HEK293 (cell line): ENCODE results near the gene SVOP.
A peak's percentile ranks its signal among the peaks of the same experiment; 100 is the strongest.

Source experiments
- CTCF ChIA-PET: fragments of 350-600 bp; formaldehyde crosslinking; extraction: SDS; loops from one replicate; lab custom pipeline; 2021; ENCODE audit warnings: antibody characterized with exemption; lab: Yijun Ruan, JAX
- POLR2A ChIA-PET: fragments of 300-600 bp; formaldehyde crosslinking; extraction: SDS; loops from one replicate; lab custom pipeline; 2020; ENCODE audit warnings: antibody characterized with exemption, inconsistent platforms; lab: Yijun Ruan, JAX
- H3K27ac ChIP-seq: fragments of 200-500 bp; sonication (Bioruptor generic); 2 replicates; pipeline ENCODE4 v1.5.1; 2014; ENCODE audit warnings: low read depth, low read length, control low read depth, inconsistent platforms; ENCODE audit errors: extremely low read depth
- H3K36me3 ChIP-seq, 2 experiments: fragments of 200-500 bp in 1 of 2; sonication (Bioruptor generic) in 1 of 2; 1 replicate in 1 of 2; 2 replicates in 1 of 2; pipeline ENCODE4 v1.5.1; 2014 to 2017; ENCODE audit warnings: inconsistent platforms in 2 of 2, low read length in 2 of 2; ENCODE audit not compliant: control insufficient read depth in 2 of 2, insufficient read depth in 1 of 2
- H3K4me1 ChIP-seq: fragments of 200-500 bp; sonication (Bioruptor generic); 2 replicates; pipeline ENCODE4 v1.5.1; 2014; ENCODE audit warnings: mild to moderate bottlenecking, low read length, inconsistent platforms; ENCODE audit not compliant: control insufficient read depth, insufficient read depth
- H3K4me3 ChIP-seq: 2 replicates; pipeline ENCODE4 v1.5.1; 2011; ENCODE audit warnings: low read depth, mild to moderate bottlenecking, control low read depth, low read length, moderate library complexity
- H3K9me3 ChIP-seq: fragments of 200-500 bp; sonication (Bioruptor generic); 2 replicates; pipeline ENCODE4 v1.5.1; 2014; ENCODE audit warnings: low read depth, low read length, inconsistent platforms; ENCODE audit not compliant: control insufficient read depth, insufficient read depth
- GLI4 ChIP-seq: fragments of 450-650 bp; formaldehyde crosslinking; IDR thresholded peaks from 2 replicates; pipeline ENCODE4 v1.5.1; 2016; ENCODE audit warnings: missing biosample characterization, missing genetic modification characterization
- RBAK ChIP-seq: fragments of 450-650 bp; formaldehyde crosslinking; IDR thresholded peaks from 2 replicates; pipeline ENCODE4 v1.5.1; 2016; ENCODE audit warnings: missing biosample characterization, missing genetic modification characterization
- REST ChIP-seq: fragments of 450-650 bp; formaldehyde crosslinking; IDR thresholded peaks from 2 replicates; pipeline ENCODE4 v1.5.1; 2016; ENCODE audit warnings: missing biosample characterization, missing genetic modification characterization
- ZIC2 ChIP-seq: fragments of 450-650 bp; formaldehyde crosslinking; IDR thresholded peaks from 2 replicates; pipeline ENCODE4 v1.5.1; 2016; ENCODE audit warnings: missing biosample characterization, missing genetic modification characterization
- ZNF16 ChIP-seq: fragments of 450-650 bp; formaldehyde crosslinking; IDR thresholded peaks from 2 replicates; pipeline ENCODE4 v1.5.1; 2016; ENCODE audit warnings: low read depth, missing biosample characterization, missing genetic modification characterization
- ZNF175 ChIP-seq: fragments of 450-650 bp; formaldehyde crosslinking; IDR thresholded peaks from 2 replicates; pipeline ENCODE4 v1.5.1; 2016; ENCODE audit warnings: missing biosample characterization, missing genetic modification characterization
- ZNF366 ChIP-seq: fragments of 450-650 bp; formaldehyde crosslinking; conservative IDR thresholded peaks from 2 replicates; pipeline ENCODE4 v1.5.1; 2016; ENCODE audit warnings: missing biosample characterization, missing genetic modification characterization
- ZNF785 ChIP-seq: fragments of 450-650 bp; formaldehyde crosslinking; IDR thresholded peaks from 2 replicates; pipeline ENCODE4 v1.5.1; 2016; ENCODE audit warnings: missing biosample characterization, missing genetic modification characterization
- ZNF792 ChIP-seq: fragments of 450-650 bp; formaldehyde crosslinking; IDR thresholded peaks from 2 replicates; pipeline ENCODE4 v1.5.1; 2016; ENCODE audit warnings: missing biosample characterization, missing genetic modification characterization
- TF ChIP-seq, protein P1 (sequence below): fragments of 450-650 bp; formaldehyde crosslinking; IDR thresholded peaks from 2 replicates; pipeline ENCODE4 v1.5.1; 2017; ENCODE audit warnings: missing biosample characterization, missing genetic modification characterization
- TF ChIP-seq, protein P2 (sequence below): fragments of 450-650 bp; formaldehyde crosslinking; conservative IDR thresholded peaks from 2 replicates; pipeline ENCODE4 v1.5.1; 2016; ENCODE audit warnings: low read depth, missing biosample characterization, missing genetic modification characterization
- TF ChIP-seq, protein P3 (sequence below): fragments of 450-650 bp; formaldehyde crosslinking; conservative IDR thresholded peaks from 2 replicates; pipeline ENCODE4 v1.5.1; 2016; ENCODE audit warnings: low read depth, missing biosample characterization, missing genetic modification characterization

SVOP gene

DNA sequence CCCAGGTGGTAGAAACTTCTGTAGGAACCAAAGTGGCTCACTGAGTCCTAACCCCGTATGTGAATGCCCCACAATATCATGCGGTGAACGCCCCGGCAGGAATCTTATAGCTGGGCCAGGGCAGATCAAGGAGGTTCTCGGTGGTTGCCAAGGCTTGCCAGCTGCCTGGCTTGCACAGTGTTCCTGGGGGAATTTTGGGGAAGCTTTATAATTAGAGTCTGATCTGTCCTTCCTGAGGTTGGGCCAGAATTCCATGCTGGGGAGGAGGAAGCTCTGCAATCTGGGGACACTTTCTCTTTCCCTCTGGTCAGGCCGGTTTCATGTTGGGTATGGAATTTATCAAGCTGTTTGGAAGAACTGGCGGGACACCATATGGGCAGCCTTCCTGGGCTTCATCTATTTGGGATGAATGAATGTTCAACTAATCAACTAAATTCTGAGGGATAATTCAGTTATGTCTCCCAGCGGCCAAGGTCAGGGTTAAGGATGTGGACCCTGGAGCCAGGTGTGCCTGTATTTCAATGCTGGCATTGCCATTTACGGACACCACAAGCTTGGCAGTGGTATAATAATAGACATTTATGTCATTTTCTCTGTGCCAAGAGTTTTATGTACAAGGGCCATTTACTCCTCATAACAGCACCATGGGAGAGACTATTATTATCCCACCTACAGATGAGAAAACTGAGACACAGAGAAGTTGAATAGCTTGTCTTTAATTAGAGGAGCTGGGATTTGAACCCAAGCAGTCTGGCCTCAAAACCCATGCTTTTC is 54.3 kb downstream of the SVOP start (continued):
- TF ChIP-seq RBAK (tag by site-specific recombination) (no peak), REST (tag by site-specific recombination) (no peak)

- Histone ChIP-seq H3K9me3 (no peaks in the 10 kb centered on the region), H3K4me3 (no peak overlapping the region), H3K27ac (no peak overlapping the region), H3K4me1 (no peaks in the 10 kb centered on the region), H3K36me3 (no peaks in the 10 kb centered on the region)
- TF ChIP-seq ZNF366 (tag by site-specific recombination) (peak; percentile 35; the same call in 1 of the 2 replicates), ZNF785 (no peak)
- ChIA-PET CTCF (interaction anchor here (0.7 to 1.1 kb wide), 2 partner anchors 15 to 83 kb away, joined by 3 to 4 read pairs; no protein-coding TSS in a partner anchor), POLR2A (no interaction called here)
These were observed 55.0 kb downstream of the SVOP start for GRCh38 chr12:108965886-108966285.

GRCh38 chr12:108964371-108965352 is 56.2 kb downstream of the SVOP start:
- H3K36me3 ChIP-seq: no peaks in the 10 kb centered on the region
- no peaks in the 10 kb centered on the region for H3K4me1 ChIP-seq
- no peak overlapping the region for H3K4me3 ChIP-seq
- H3K9me3 ChIP-seq: no peaks in the 10 kb centered on the region
- POLR2A ChIA-PET: interaction anchor here (0.5 kb wide), 1 partner anchor 94 kb away, joined by 3 read pairs; no protein-coding TSS in a partner anchor
- TF ChIP-seq, protein P1, sequence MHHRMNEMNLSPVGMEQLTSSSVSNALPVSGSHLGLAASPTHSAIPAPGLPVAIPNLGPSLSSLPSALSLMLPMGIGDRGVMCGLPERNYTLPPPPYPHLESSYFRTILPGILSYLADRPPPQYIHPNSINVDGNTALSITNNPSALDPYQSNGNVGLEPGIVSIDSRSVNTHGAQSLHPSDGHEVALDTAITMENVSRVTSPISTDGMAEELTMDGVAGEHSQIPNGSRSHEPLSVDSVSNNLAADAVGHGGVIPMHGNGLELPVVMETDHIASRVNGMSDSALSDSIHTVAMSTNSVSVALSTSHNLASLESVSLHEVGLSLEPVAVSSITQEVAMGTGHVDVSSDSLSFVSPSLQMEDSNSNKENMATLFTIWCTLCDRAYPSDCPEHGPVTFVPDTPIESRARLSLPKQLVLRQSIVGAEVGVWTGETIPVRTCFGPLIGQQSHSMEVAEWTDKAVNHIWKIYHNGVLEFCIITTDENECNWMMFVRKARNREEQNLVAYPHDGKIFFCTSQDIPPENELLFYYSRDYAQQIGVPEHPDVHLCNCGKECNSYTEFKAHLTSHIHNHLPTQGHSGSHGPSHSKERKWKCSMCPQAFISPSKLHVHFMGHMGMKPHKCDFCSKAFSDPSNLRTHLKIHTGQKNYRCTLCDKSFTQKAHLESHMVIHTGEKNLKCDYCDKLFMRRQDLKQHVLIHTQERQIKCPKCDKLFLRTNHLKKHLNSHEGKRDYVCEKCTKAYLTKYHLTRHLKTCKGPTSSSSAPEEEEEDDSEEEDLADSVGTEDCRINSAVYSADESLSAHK: no peak
- TF ChIP-seq ZNF175: no peak
- peak; percentile 61; the same call in 1 of the 2 replicates for TF ChIP-seq ZNF16
- no peak for TF ChIP-seq GLI4 (tag by site-specific recombination)
- TF ChIP-seq ZNF792: 0 out of 2 replicates have a peak, but pooled peaks have one; percentile 45
- no peak for TF ChIP-seq ZIC2 (tag by site-specific recombination)
- TF ChIP-seq, protein P2, sequence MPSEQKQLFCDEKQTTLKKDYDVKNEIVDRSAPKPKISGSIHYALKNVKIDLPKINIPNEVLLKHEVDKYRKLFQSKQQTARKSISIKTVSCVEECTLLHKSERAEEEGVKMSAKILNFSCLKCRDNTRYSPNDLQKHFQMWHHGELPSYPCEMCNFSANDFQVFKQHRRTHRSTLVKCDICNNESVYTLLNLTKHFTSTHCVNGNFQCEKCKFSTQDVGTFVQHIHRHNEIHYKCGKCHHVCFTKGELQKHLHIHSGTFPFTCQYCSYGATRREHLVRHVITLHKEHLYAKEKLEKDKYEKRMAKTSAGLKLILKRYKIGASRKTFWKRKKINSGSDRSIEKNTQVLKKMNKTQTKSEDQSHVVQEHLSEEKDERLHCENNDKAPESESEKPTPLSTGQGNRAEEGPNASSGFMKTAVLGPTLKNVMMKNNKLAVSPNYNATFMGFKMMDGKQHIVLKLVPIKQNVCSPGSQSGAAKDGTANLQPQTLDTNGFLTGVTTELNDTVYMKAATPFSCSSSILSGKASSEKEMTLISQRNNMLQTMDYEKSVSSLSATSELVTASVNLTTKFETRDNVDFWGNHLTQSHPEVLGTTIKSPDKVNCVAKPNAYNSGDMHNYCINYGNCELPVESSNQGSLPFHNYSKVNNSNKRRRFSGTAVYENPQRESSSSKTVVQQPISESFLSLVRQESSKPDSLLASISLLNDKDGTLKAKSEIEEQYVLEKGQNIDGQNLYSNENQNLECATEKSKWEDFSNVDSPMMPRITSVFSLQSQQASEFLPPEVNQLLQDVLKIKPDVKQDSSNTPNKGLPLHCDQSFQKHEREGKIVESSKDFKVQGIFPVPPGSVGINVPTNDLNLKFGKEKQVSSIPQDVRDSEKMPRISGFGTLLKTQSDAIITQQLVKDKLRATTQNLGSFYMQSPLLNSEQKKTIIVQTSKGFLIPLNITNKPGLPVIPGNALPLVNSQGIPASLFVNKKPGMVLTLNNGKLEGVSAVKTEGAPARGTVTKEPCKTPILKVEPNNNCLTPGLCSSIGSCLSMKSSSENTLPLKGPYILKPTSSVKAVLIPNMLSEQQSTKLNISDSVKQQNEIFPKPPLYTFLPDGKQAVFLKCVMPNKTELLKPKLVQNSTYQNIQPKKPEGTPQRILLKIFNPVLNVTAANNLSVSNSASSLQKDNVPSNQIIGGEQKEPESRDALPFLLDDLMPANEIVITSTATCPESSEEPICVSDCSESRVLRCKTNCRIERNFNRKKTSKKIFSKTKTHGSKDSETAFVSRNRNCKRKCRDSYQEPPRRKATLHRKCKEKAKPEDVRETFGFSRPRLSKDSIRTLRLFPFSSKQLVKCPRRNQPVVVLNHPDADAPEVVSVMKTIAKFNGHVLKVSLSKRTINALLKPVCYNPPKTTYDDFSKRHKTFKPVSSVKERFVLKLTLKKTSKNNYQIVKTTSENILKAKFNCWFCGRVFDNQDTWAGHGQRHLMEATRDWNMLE (tag by site-specific recombination): no peak
- TF ChIP-seq ZNF366 (tag by site-specific recombination): peak; percentile 37; the same call in 1 of the 2 replicates
- TF ChIP-seq, protein P3, sequence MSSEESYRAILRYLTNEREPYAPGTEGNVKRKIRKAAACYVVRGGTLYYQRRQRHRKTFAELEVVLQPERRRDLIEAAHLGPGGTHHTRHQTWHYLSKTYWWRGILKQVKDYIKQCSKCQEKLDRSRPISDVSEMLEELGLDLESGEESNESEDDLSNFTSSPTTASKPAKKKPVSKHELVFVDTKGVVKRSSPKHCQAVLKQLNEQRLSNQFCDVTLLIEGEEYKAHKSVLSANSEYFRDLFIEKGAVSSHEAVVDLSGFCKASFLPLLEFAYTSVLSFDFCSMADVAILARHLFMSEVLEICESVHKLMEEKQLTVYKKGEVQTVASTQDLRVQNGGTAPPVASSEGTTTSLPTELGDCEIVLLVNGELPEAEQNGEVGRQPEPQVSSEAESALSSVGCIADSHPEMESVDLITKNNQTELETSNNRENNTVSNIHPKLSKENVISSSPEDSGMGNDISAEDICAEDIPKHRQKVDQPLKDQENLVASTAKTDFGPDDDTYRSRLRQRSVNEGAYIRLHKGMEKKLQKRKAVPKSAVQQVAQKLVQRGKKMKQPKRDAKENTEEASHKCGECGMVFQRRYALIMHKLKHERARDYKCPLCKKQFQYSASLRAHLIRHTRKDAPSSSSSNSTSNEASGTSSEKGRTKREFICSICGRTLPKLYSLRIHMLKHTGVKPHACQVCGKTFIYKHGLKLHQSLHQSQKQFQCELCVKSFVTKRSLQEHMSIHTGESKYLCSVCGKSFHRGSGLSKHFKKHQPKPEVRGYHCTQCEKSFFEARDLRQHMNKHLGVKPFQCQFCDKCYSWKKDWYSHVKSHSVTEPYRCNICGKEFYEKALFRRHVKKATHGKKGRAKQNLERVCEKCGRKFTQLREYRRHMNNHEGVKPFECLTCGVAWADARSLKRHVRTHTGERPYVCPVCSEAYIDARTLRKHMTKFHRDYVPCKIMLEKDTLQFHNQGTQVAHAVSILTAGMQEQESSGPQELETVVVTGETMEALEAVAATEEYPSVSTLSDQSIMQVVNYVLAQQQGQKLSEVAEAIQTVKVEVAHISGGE: no peak
- H3K27ac ChIP-seq: no peak overlapping the region
- CTCF ChIA-PET: interaction anchor here (0.6 to 2.2 kb wide), 5 partner anchors 10 to 81 kb away, joined by 3 to 8 read pairs (median 5); no protein-coding TSS in a partner anchor
